ENCODE measurements around the gene PTPRN2. TPM values are rescaled to one million over a fixed set of nuclear protein-coding genes. Genes with fewer than 3 reads are reported as not detected.

Gene PTPRN2
- total and polyA plus RNA-seq, 2 of the 8 experiments (the other 6 are each of a cell fraction or from before 2014, with no cell fraction given), result 2.6 to 4.5 TPM

- Histone ChIP-seq H3K4ac (replicated peaks; ENCODE audit: insufficient read length, low read depth, low read length) (no peak overlapping the region), H2BK12ac (ENCODE audit: low read depth, low read length) (no peak overlapping the region), H3K23me2 (ENCODE audit: low read depth, low read length) (peaks cover 12% of the 10 kb centered on the region; the same call in 1 of the 2 replicates), H2BK120ac (replicated peaks; ENCODE audit: low read depth, low read length) (no peak overlapping the region), H2BK20ac (ENCODE audit: low read length) (no peak overlapping the region), H3K14ac (ENCODE audit: insufficient read length) (no peak overlapping the region), H3K27me3 (replicated peaks in 1 of 4; ENCODE audit: control insufficient read depth in 3 of 4, extremely low read depth in 1 of 4, insufficient read depth in 3 of 4, low read length in 3 of 4) (no peaks in the 10 kb centered on the region), H2BK15ac (ENCODE audit: low read length) (no peak overlapping the region), H2AK5ac (ENCODE audit: low read depth, low read length) (no peak overlapping the region), H4K5ac (ENCODE audit: insufficient read length, low read depth, low read length) (no peak overlapping the region), H2BK5ac (ENCODE audit: low read depth, low read length) (no peak overlapping the region), H3K4me2 (ENCODE audit: insufficient read depth in 1 of 2, low read depth in 2 of 2, low read length in 2 of 2) (no peak overlapping the region), H3K23ac (ENCODE audit: insufficient read length) (no peak overlapping the region), H4K8ac (ENCODE audit: extremely low read depth, insufficient read depth, low read length) (no peak overlapping the region), H3K27ac (ENCODE audit: low read depth, low read length) (no peak overlapping the region), H3K79me2 (ENCODE audit: control insufficient read depth in 1 of 2, insufficient read depth in 2 of 2, low read length in 2 of 2) (no peaks in the 10 kb centered on the region), H3K4me1 (replicated peaks in 1 of 4; ENCODE audit: control insufficient read depth in 3 of 4, insufficient read depth in 4 of 4, low read length in 3 of 4) (no peaks in the 10 kb centered on the region), H4K91ac (replicated peaks; ENCODE audit: insufficient read length, low read length) (no peak overlapping the region), H3K36me3 (ENCODE audit: control insufficient read depth in 2 of 4, insufficient read depth in 4 of 4, low read length in 3 of 4) (no peaks in the 10 kb centered on the region), H3K18ac (ENCODE audit: extremely low read depth, low read length) (no peak overlapping the region), H2AFZ (ENCODE audit: low read length) (no peak overlapping the region), H3K79me1 (ENCODE audit: low read depth, low read length) (no peaks in the 10 kb centered on the region), H3K56ac (replicated peaks; ENCODE audit: insufficient read length, low read depth, low read length) (no peak overlapping the region), H3K9ac (replicated peaks in 1 of 4; ENCODE audit: extremely low read depth in 1 of 4, low read depth in 3 of 4, low read length in 3 of 4) (no peak overlapping the region), H3K4me3 (ENCODE audit: extremely low read depth in 1 of 4, insufficient read depth in 2 of 4, low read depth in 3 of 4, low read length in 4 of 4) (no peak overlapping the region), H4K20me1 (replicated peaks in 1 of 2; ENCODE audit: control insufficient read depth in 1 of 2, insufficient read depth in 2 of 2, low read length in 2 of 2) (peaks cover 0 to 8% of the 10 kb centered on the region in 2 experiments), H3K9me3 (ENCODE audit: insufficient read depth in 2 of 2, low read depth in 1 of 2, low read length in 1 of 2) (no peaks in the 10 kb centered on the region)
- 89% methylated on average over 43 of the region's 43 CpGs; no CpG with 5 or more reads in 1 of the 2 experiments for WGBS, 2 experiments (ENCODE audit: extremely low coverage in 1 of 2, insufficient coverage in 1 of 2, insufficient read length in 1 of 2, insufficient replicate concordance in 2 of 2, low coverage in 1 of 2, low lambda C conversion rate in 2 of 2, missing lambda C conversion rate in 1 of 2)
- CTCF ChIA-PET (ENCODE audit: partially characterized antibody), result interaction anchor here (1.9 kb wide), 1 partner anchor 11 kb away, joined by 6 read pairs; no protein-coding TSS in a partner anchor
- FAIRE-seq (no peak), DNase-seq (ENCODE audit: low read depth in 1 of 2, low spot score in 2 of 2) (no peak)
- POLR2A ChIA-PET (ENCODE audit: partially characterized antibody), result no interaction called here
- TF ChIP-seq, protein P1, sequence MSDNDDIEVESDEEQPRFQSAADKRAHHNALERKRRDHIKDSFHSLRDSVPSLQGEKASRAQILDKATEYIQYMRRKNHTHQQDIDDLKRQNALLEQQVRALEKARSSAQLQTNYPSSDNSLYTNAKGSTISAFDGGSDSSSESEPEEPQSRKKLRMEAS (IDR thresholded peaks at IDR 0.05), result no peak
- TF ChIP-seq JUN (IDR thresholded peaks at IDR 0.05; ENCODE audit: low read depth, low read length) (no peak), CREB1 (IDR thresholded peaks at IDR 0.05) (no peak)
Observed at GRCh38 chr7:157660971-157661610, 926.5 kb downstream of the PTPRN2 start.

All from H1 (cell line).